Lower leg skin (tissue), 4 donors: ENCODE results near the gene RAD1. TPM values are rescaled to one million over a fixed set of nuclear protein-coding genes. Genes with fewer than 3 reads are reported as not detected.

Experiments used
- DNase-seq, 2 donors: peaks; one replicate each; pipeline ENCODE4 v3.0.0-alpha.2; 2019; ENCODE audit warnings: low spot score in 2 of 2
- H3K4me3 ChIP-seq: fragments of 200-600 bp; sonication (generic); 2 replicates; pipeline ENCODE4 v1.5.1; 2017; ENCODE audit warnings: mild to moderate bottlenecking, low read depth; ENCODE audit not compliant: poor library complexity, severe bottlenecking
- CTCF ChIP-seq, 3 donors: fragments of 450-650 bp; IDR thresholded peaks; one replicate each; pipeline ENCODE4 v1.5.1; 2016; ENCODE audit warnings: antibody characterized with exemption in 3 of 3, mild to moderate bottlenecking in 3 of 3, moderate library complexity in 2 of 3
- POLR2A ChIP-seq, 2 donors: fragments of 450-650 bp; IDR thresholded peaks; one replicate each; pipeline ENCODE4 v1.6.1; 2016 to 2017; ENCODE audit warnings: antibody characterized with exemption in 2 of 2, mild to moderate bottlenecking in 1 of 2, moderate library complexity in 1 of 2
- WGBS, 2 donors: methylation state at CpG; one replicate each; pipeline ENCODE4 v1.1.5; 2018; 5-methylcytosine and 5-hydroxymethylcytosine counted together
- intact Hi-C: fragments of 100-400 bp; cut with DNase I; formaldehyde crosslinking; loops from one replicate; pipeline ENCODE4 v1.15.0; 2023; ENCODE audit warnings: low total_unique reads
- total RNA-seq, 4 donors: library from RNA; depleted of rRNA; stranded (reverse); fragments of >200 nt; gene quantifications; one replicate each; pipeline ENCODE4 v1.1.0, GENCODE V29; 2016

RAD1 gene
- total RNA-seq, 4 donors from 2014 or later, result 10.6 to 27.0 (median 14.6) TPM

DNA sequence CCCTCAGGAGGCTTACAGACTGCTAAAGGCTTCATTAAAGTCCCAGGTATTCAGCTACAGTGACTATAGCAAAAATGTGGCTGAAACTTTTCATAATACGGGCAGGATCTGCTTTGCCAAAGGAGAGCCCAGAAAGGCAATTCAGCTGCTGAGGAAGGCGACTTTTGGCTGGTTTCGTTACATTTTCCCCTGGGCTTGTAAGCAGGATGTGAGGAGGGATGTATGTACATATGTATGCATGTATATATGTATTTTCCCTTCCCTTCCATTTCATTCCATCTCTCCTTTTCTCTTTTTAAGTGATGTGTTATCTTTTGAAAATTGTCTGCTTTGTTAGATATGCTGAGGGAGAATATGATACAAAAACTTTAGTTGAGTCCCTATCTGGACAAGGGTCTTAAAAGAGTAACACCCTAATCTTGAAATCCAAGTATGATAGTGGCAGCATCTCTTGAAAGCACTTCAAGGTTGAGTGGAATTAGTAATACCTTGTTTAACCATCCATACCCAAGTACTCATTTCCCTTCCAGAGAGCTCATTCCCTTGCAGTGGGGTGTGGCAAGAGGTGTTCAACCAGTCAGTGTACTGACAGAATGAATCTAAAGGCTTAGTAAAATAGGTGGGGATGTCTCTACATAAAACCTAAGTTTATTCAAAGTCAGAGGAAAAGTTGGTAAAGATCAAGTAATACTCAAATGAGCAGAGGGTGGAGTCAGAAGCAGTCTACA lies 28.7 kb downstream of the RAD1 start:
- intact Hi-C loops, result no loop called here
- H3K4me3 ChIP-seq, result no peak overlapping the region
- TF ChIP-seq CTCF (IDR thresholded peaks at IDR 0.05) (no peak), POLR2A (IDR thresholded peaks at IDR 0.05) (no peak)
- DNase-seq, result no peak
- WGBS, 2 donors, result 85 to 92% methylated on average over 3 of the region's 3 CpGs

DNA sequence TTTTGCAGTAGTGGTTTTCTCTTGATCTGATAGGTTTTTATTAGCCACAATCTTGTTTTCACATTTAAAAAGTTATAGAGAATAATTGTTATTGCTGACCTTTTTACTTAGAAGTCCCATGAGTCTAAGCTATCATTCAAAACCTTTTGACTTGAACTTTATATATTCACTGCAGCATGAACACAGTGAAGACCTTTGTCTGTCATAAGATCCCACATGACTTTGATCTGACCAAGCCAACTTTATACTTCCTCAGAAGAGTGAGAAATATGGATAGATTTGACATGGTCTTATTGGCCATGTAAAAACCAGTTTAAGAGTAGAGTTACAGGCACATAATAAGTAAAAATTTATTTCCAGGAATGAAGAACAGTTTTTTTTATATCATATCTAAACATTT lies 34.1 kb downstream of the RAD1 start:
- no peak for DNase-seq
- H3K4me3 ChIP-seq, result no peak overlapping the region
- intact Hi-C loops, result no loop called here
- TF ChIP-seq POLR2A (IDR thresholded peaks at IDR 0.05) (no peak), CTCF (IDR thresholded peaks at IDR 0.05) (no peak)

DNA sequence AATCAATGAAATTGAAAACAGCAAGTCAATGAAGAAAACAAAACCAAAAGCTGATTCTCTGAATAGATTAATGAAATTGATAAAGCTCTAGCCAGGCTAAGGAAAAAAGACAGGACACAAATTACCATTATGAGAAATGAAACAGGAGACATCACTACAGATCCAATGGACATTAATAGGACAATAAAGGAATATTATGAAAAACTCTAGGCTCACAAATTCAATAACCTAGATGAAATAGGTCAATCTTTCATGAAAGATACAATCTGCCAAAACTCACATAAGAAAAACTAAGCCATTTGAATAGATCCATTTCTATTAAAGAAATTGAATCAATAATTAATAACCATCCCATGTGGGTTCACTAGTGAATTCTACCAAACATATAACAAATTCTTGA lies 39.0 kb downstream of the RAD1 start:
- intact Hi-C loops, result no loop called here
- DNase-seq, result no peak
- TF ChIP-seq POLR2A (IDR thresholded peaks at IDR 0.05), result no peak
- TF ChIP-seq CTCF (IDR thresholded peaks at IDR 0.05), result no peak
- H3K4me3 ChIP-seq, result no peak overlapping the region

- WGBS, 2 donors, result 83 to 90% methylated on average over 2 of the region's 2 CpGs
- TF ChIP-seq CTCF (IDR thresholded peaks at IDR 0.05) (no peak), POLR2A (IDR thresholded peaks at IDR 0.05) (no peak)
- no peak for DNase-seq
- no peak overlapping the region for H3K4me3 ChIP-seq
- intact Hi-C loops, result no loop called here
Observed at GRCh38 chr5:34870382-34870781, 44.9 kb downstream of the RAD1 start.

DNA sequence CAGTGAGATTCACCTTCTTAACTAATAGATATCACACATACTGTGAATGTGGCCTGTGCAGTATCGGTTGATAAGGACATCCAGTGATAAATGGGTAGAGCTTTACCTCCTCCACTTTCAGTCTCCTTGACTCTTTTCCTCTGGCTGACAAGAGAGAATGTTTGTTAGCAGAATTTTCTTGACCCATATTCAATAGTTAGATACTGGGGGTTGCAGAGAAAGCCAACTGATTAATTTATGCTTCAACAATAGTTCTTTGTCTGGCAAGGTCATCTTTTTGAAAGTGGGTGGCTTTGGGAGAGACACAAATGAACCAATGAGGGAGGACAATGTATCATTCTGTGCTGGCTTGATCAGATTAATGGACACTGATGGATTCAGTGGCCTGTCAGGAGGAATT lies 46.0 kb downstream of the RAD1 start:
- intact Hi-C loops, result no loop called here
- TF ChIP-seq CTCF (IDR thresholded peaks at IDR 0.05), result no peak
- no peak for TF ChIP-seq POLR2A (IDR thresholded peaks at IDR 0.05)
- DNase-seq, result no peak
- H3K4me3 ChIP-seq, result no peak overlapping the region
- 91 to 94% methylated on average over 1 of the region's 1 CpG for WGBS, 2 donors

GRCh38 chr5:34868791-34869190 lies 46.5 kb downstream of the RAD1 start:
- WGBS, 2 donors, result 93 to 100% methylated on average over 1 of the region's 1 CpG
- intact Hi-C loops, result no loop called here
- no peak overlapping the region for H3K4me3 ChIP-seq
- no peak for DNase-seq
- TF ChIP-seq POLR2A (IDR thresholded peaks at IDR 0.05) (no peak), CTCF (IDR thresholded peaks at IDR 0.05) (no peak)
